IPS DF 6.9 (cell line): ENCODE measurements around the gene TGM4.

Source experiments
- DNase-seq: peaks from one replicate; pipeline ENCODE4 v3.0.0-alpha.2; 2013; ENCODE audit warnings: low read depth, low spot score
- H3K27ac ChIP-seq: one replicate; pipeline ENCODE4 v1.5.1; 2013; ENCODE audit warnings: low read length, control low read depth
- H3K27me3 ChIP-seq: 2 replicates; pipeline ENCODE4 v1.6.1; 2013; ENCODE audit warnings: mild to moderate bottlenecking, low read length; ENCODE audit not compliant: control insufficient read depth, insufficient read depth
- H3K36me3 ChIP-seq: 2 replicates; pipeline ENCODE4 v1.6.1; 2013; ENCODE audit warnings: low read length; ENCODE audit not compliant: control insufficient read depth, insufficient read depth
- H3K4me1 ChIP-seq: 2 replicates; pipeline ENCODE4 v1.6.1; 2013; ENCODE audit warnings: low read length; ENCODE audit not compliant: control insufficient read depth, insufficient read depth
- H3K4me3 ChIP-seq: 2 replicates; pipeline ENCODE4 v1.5.1; 2013; ENCODE audit warnings: mild to moderate bottlenecking, low read length
- H3K9me3 ChIP-seq: 2 replicates; pipeline ENCODE4 v1.6.1; 2013; ENCODE audit warnings: low read length, inconsistent platforms; ENCODE audit not compliant: control insufficient read depth, insufficient read depth
- WGBS: extraction: QIAGEN DNeasy Blood & Tissue Kit; methylation state at CpG from one replicate; pipeline ENCODE4 v1.1.7; 2013; ENCODE audit warnings: mixed read lengths, missing lambda C conversion rate; ENCODE audit not compliant: insufficient read length, insufficient coverage; 5-methylcytosine and 5-hydroxymethylcytosine counted together

Gene TGM4

DNA sequence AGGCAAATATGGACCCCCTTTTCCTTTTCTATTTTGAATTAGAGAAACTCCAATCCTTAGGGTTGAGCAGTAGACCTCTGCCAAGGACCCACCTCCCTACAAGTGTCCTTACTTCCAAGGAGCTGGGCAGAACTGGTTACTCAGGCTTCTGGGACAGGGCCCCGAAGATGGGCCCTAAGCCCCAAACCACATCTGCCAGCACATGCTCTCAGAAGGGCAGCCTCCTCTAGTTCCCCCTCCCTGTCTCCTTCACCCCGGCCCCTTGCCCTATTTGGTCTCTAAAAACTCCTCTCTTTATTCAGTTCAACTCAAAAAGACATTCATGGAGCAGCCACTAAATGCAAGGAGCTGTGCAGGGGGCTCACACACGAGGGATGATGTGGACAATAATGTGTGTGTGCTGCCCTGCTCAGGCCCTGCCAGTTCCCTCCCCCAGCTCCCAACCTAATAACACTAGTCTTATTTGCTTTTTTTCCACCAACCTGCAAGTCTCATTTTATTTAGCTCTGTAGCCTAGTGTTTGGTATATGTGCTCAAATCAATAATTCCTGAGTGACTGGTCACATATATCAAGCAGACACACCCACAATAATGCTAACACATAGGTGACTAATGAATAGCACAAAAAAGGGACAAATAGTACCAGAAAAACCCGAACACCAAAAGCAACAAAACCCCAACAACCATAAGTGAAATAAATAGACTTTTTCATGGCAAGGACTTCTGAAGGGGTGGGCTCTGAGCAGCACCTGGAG, 89.3 kb downstream of the TGM4 start:
- DNase-seq, result no peak
- WGBS, result no CpG with 5 or more reads among the region's 4 CpGs

More for the DNA sequence above, 89.3 kb downstream of the TGM4 start:
- Histone ChIP-seq H3K4me3 (no peak overlapping the region), H3K27ac (no peak overlapping the region), H3K4me1 (no peaks in the 10 kb centered on the region), H3K9me3 (no peaks in the 10 kb centered on the region), H3K36me3 (peaks cover 4% of the 10 kb centered on the region; the same call in 1 of the 2 replicates), H3K27me3 (no peaks in the 10 kb centered on the region; the same call in 1 of the 2 replicates)
